ENCODE results near the gene SLC7A7. TPM values are rescaled to one million over a fixed set of nuclear protein-coding genes. Genes with fewer than 3 reads are reported as not detected.

The SLC7A7 gene
- total and polyA plus RNA-seq, 10 of the 15 experiments (the other 5 are each of a cell fraction or from before 2014, with no cell fraction given): 27.8 to 79.2 (median 50.8) TPM

DNA sequence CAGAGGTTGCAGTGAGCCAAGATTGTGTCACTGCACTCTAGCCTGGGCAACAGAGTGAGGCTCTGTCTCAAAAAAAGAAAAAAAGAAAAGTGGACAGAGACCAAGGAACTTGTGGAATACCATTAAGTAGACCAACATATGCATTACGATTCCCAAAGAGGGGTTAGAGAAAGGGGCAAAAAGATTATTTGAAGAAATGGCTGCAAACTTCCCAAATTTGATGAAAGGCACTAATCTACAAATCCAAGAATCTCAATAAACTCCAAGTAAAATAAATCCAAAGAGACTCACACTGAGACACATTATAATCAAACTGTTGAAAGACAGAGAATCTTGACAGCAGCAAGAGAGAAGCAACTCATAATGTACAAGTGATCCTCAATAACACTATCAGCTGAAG lies 53.5 kb downstream of the SLC7A7 start:
- WGBS (ENCODE audit: insufficient coverage, insufficient replicate concordance, low lambda C conversion rate, missing lambda C conversion rate): 62% methylated on average over 1 of the region's 1 CpG
- DNase-seq (ENCODE audit: low read depth, low spot score) (no peak), ATAC-seq (no peak), FAIRE-seq (no peak)
- SMC1A ChIA-PET (ENCODE audit: uncharacterized antibody, unreplicated experiment): interaction anchor here (0.9 to 1.4 kb wide), 4 partner anchors 12 to 163 kb away, joined by 3 to 6 read pairs (median 4); no protein-coding TSS in a partner anchor
- POLR2A ChIA-PET: interaction anchor here (0.8 to 1.6 kb wide), 2 partner anchors 13 to 167 kb away, joined by 3 to 4 read pairs; partner anchors contain the start of gene PRMT5
- intact Hi-C loops (cut with micrococcal nuclease; ENCODE audit: unreplicated experiment): no loop called here
- RAD21 ChIA-PET (ENCODE audit: unreplicated experiment): interaction anchor here (1.0 kb wide), 1 partner anchor 91 kb away, joined by 3 read pairs; no protein-coding TSS in a partner anchor
- H3K27ac ChIP-seq (ENCODE audit: control insufficient read depth, insufficient read depth): no peak overlapping the region
- no peak overlapping the region for H3K9ac ChIP-seq (ENCODE audit: control insufficient read depth, insufficient read depth, low read length)
- H3K79me2 ChIP-seq (ENCODE audit: control insufficient read depth, insufficient read depth, low read length): peaks cover 8% of the 10 kb centered on the region
- no peaks in the 10 kb centered on the region for H3K36me3 ChIP-seq (ENCODE audit: control insufficient read depth in 2 of 2, insufficient read depth in 2 of 2, low read length in 1 of 2)
- in situ Hi-C loops (cut with MboI): no loop called here
- no peak overlapping the region for H3K4me3 ChIP-seq
- no TSS peak for BruUV-seq (replicated peaks)
- no peak overlapping the region for H2AFZ ChIP-seq (ENCODE audit: control insufficient read depth, low read depth, low read length)
- CTCF ChIA-PET: interaction anchor here (0.7 to 1.9 kb wide), 7 partner anchors 13 to 169 kb away, joined by 3 to 6 read pairs (median 4); no protein-coding TSS in a partner anchor
- no peaks in the 10 kb centered on the region for H3K4me1 ChIP-seq (ENCODE audit: control insufficient read depth, insufficient read depth, low read length)
- H4K20me1 ChIP-seq (ENCODE audit: control insufficient read depth, insufficient read depth): no peaks in the 10 kb centered on the region
- TF ChIP-seq, protein P1, sequence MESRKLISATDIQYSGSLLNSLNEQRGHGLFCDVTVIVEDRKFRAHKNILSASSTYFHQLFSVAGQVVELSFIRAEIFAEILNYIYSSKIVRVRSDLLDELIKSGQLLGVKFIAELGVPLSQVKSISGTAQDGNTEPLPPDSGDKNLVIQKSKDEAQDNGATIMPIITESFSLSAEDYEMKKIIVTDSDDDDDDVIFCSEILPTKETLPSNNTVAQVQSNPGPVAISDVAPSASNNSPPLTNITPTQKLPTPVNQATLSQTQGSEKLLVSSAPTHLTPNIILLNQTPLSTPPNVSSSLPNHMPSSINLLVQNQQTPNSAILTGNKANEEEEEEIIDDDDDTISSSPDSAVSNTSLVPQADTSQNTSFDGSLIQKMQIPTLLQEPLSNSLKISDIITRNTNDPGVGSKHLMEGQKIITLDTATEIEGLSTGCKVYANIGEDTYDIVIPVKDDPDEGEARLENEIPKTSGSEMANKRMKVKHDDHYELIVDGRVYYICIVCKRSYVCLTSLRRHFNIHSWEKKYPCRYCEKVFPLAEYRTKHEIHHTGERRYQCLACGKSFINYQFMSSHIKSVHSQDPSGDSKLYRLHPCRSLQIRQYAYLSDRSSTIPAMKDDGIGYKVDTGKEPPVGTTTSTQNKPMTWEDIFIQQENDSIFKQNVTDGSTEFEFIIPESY (IDR thresholded peaks at IDR 0.05): no peak
- no peak for TF ChIP-seq CHD1 (IDR thresholded peaks at IDR 0.05; ENCODE audit: low read depth, low read length)
- TF ChIP-seq POLR2AphosphoS5 (IDR thresholded peaks at IDR 0.05; ENCODE audit: low read length): no peak
- no peak for TF ChIP-seq STAT1 (conservative IDR thresholded peaks at IDR 0.05)
- no peak for TF ChIP-seq RBBP5 (conservative IDR thresholded peaks at IDR 0.05)
- TF ChIP-seq CBX3 (IDR thresholded peaks at IDR 0.05; ENCODE audit: borderline replicate concordance, low read depth): no peak
- no peak for TF ChIP-seq NR2F1 (conservative IDR thresholded peaks at IDR 0.05)
- TF ChIP-seq CBFB (IDR thresholded peaks at IDR 0.05; ENCODE audit: low read depth): no peak
- no peak for TF ChIP-seq KDM1A (IDR thresholded peaks at IDR 0.05; ENCODE audit: borderline replicate concordance)
- no peak for TF ChIP-seq EZH2 (IDR thresholded peaks at IDR 0.05; ENCODE audit: borderline replicate concordance, control insufficient read depth, low read depth, low read length)
- TF ChIP-seq FOXM1 (IDR thresholded peaks at IDR 0.05; ENCODE audit: low read depth, low read length): no peak
- TF ChIP-seq CBX5 (IDR thresholded peaks at IDR 0.05; ENCODE audit: low read depth): no peak
- no peak for TF ChIP-seq STAT3 (IDR thresholded peaks at IDR 0.05; ENCODE audit: low read depth, low read length)
- TF ChIP-seq ESRRA (IDR thresholded peaks at IDR 0.05; ENCODE audit: low read length): no peak
- no peak for TF ChIP-seq SMAD1 (IDR thresholded peaks at IDR 0.05; ENCODE audit: low read depth, partially characterized antibody)
- no peak for TF ChIP-seq BHLHE40 (IDR thresholded peaks at IDR 0.05; ENCODE audit: borderline replicate concordance in 1 of 2, low read depth in 2 of 2, low read length in 1 of 2)
- TF ChIP-seq NR2C1 (IDR thresholded peaks at IDR 0.05): no peak
- no peak for TF ChIP-seq TBL1XR1 (IDR thresholded peaks at IDR 0.05; ENCODE audit: low read depth, low read length)
- TF ChIP-seq, protein P2, sequence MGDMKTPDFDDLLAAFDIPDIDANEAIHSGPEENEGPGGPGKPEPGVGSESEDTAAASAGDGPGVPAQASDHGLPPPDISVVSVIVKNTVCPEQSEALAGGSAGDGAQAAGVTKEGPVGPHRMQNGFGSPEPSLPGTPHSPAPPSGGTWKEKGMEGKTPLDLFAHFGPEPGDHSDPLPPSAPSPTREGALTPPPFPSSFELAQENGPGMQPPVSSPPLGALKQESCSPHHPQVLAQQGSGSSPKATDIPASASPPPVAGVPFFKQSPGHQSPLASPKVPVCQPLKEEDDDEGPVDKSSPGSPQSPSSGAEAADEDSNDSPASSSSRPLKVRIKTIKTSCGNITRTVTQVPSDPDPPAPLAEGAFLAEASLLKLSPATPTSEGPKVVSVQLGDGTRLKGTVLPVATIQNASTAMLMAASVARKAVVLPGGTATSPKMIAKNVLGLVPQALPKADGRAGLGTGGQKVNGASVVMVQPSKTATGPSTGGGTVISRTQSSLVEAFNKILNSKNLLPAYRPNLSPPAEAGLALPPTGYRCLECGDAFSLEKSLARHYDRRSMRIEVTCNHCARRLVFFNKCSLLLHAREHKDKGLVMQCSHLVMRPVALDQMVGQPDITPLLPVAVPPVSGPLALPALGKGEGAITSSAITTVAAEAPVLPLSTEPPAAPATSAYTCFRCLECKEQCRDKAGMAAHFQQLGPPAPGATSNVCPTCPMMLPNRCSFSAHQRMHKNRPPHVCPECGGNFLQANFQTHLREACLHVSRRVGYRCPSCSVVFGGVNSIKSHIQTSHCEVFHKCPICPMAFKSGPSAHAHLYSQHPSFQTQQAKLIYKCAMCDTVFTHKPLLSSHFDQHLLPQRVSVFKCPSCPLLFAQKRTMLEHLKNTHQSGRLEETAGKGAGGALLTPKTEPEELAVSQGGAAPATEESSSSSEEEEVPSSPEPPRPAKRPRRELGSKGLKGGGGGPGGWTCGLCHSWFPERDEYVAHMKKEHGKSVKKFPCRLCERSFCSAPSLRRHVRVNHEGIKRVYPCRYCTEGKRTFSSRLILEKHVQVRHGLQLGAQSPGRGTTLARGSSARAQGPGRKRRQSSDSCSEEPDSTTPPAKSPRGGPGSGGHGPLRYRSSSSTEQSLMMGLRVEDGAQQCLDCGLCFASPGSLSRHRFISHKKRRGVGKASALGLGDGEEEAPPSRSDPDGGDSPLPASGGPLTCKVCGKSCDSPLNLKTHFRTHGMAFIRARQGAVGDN (IDR thresholded peaks at IDR 0.05): no peak
- H3K4me2 ChIP-seq (ENCODE audit: control insufficient read depth, insufficient read depth): no peak overlapping the region
- no peaks in the 10 kb centered on the region for H3K9me3 ChIP-seq (replicated peaks; ENCODE audit: control insufficient read depth, insufficient read depth, low read length)
- H3K27me3 ChIP-seq (replicated peaks in 1 of 2; ENCODE audit: control insufficient read depth in 2 of 2, insufficient read depth in 2 of 2, low read length in 1 of 2): no peaks in the 10 kb centered on the region

Data from GM12878 (cell line).